Astrocyte (in vitro differentiated cells and primary cell): ENCODE data around the gene FILIP1L.

Experiments used
- CTCF ChIP-seq: IDR thresholded peaks from 2 replicates; pipeline ENCODE4 v1.5.1; 2011; ENCODE audit warnings: low read depth, mild to moderate bottlenecking, inconsistent platforms, low read length, moderate library complexity; ENCODE audit not compliant: insufficient read depth
- EZH2 ChIP-seq: IDR thresholded peaks from 2 replicates; pipeline ENCODE4 v1.6.1; 2012; ENCODE audit warnings: mild to moderate bottlenecking, low read length, inconsistent platforms; ENCODE audit not compliant: insufficient read depth

- no peak for TF ChIP-seq CTCF
- no peak for TF ChIP-seq EZH2
These were observed 267.7 kb downstream of the FILIP1L start for GRCh38 chr3:99846477-99847160.
